Neural progenitor cell (in vitro differentiated cells): ENCODE measurements around the gene PCDH1. TPM values are rescaled to one million over a fixed set of nuclear protein-coding genes. Genes with fewer than 3 reads are reported as not detected.
A peak's percentile ranks its signal among the peaks of the same experiment; 100 is the strongest.

ENCODE experiments used
- DNase-seq: peaks from one replicate; pipeline ENCODE4 v3.0.0-alpha.2; 2016; ENCODE audit warnings: low spot score
- H2AFZ ChIP-seq: fragments of 200-600 bp; sonication (generic); replicated peaks from 2 replicates; pipeline ENCODE4 v1.6.1; 2016; ENCODE audit warnings: antibody characterized with exemption
- H3F3A ChIP-seq: fragments of 200-600 bp; sonication (generic); 2 replicates; pipeline ENCODE4 v1.6.1; 2016; ENCODE audit warnings: antibody characterized with exemption, low read depth
- H3K27ac ChIP-seq: fragments of 200-600 bp; sonication (generic); 2 replicates; pipeline ENCODE4 v1.5.1; 2016; ENCODE audit warnings: mild to moderate bottlenecking
- H3K27me3 ChIP-seq: fragments of 200-600 bp; sonication (generic); 2 replicates; pipeline ENCODE4 v1.6.1; 2016; ENCODE audit warnings: mild to moderate bottlenecking, moderate library complexity
- H3K36me3 ChIP-seq: fragments of 200-600 bp; sonication (generic); 2 replicates; pipeline ENCODE4 v1.5.1; 2016
- H3K4me1 ChIP-seq: fragments of 200-600 bp; sonication (generic); 2 replicates; pipeline ENCODE4 v1.6.1; 2016; ENCODE audit warnings: mixed run types
- H3K4me2 ChIP-seq: fragments of 200-600 bp; sonication (generic); 2 replicates; pipeline ENCODE4 v1.6.1; 2016
- H3K4me3 ChIP-seq: fragments of 200-600 bp; sonication (generic); 2 replicates; pipeline ENCODE4 v1.5.1; 2016
- H3K79me2 ChIP-seq: fragments of 200-600 bp; sonication (generic); 2 replicates; pipeline ENCODE4 v1.6.1; 2016; ENCODE audit warnings: low read depth
- H3K9ac ChIP-seq: fragments of 200-600 bp; sonication (generic); 2 replicates; pipeline ENCODE4 v1.6.1; 2016
- H3K9me3 ChIP-seq: fragments of 200-600 bp; sonication (generic); 2 replicates; pipeline ENCODE4 v1.5.1; 2016; ENCODE audit warnings: low read depth
- H4K20me1 ChIP-seq: fragments of 200-600 bp; sonication (generic); 2 replicates; pipeline ENCODE4 v1.6.1; 2016; ENCODE audit warnings: low read depth
- H3K27ac Mint-ChIP-seq: 3 replicates; pipeline ENCODE4 v1.8.0; 2021; ENCODE audit warnings: mixed read lengths
- H3K27me3 Mint-ChIP-seq: 2 replicates; pipeline ENCODE4 v1.8.0; 2022; ENCODE audit warnings: low read depth, mild to moderate bottlenecking, inconsistent platforms, moderate library complexity, mixed read lengths; ENCODE audit not compliant: insufficient read depth
- H3K36me3 Mint-ChIP-seq: 3 replicates; pipeline ENCODE4 v1.8.0; 2021; ENCODE audit warnings: mixed read lengths
- H3K4me1 Mint-ChIP-seq: 3 replicates; pipeline ENCODE4 v1.8.0; 2021; ENCODE audit warnings: mixed read lengths
- H3K4me3 Mint-ChIP-seq: 3 replicates; pipeline ENCODE4 v1.8.0; 2021; ENCODE audit warnings: mild to moderate bottlenecking, moderate library complexity, mixed read lengths
- H3K9me3 Mint-ChIP-seq: 3 replicates; pipeline ENCODE4 v1.8.0; 2020; ENCODE audit warnings: mixed read lengths
- CTCF ChIP-seq: fragments of 200-600 bp; sonication (generic); IDR thresholded peaks from 2 replicates; pipeline ENCODE4 v1.5.1; 2017; ENCODE audit warnings: antibody characterized with exemption, mild to moderate bottlenecking
- EZH2 ChIP-seq: fragments of 200-600 bp; sonication (generic); IDR thresholded peaks from 2 replicates; pipeline ENCODE4 v1.6.1; 2017; ENCODE audit warnings: antibody characterized with exemption, mild to moderate bottlenecking, moderate library complexity
- EZH2phosphoT487 ChIP-seq: fragments of 200-600 bp; sonication (generic); IDR thresholded peaks from 2 replicates; pipeline ENCODE4 v1.6.1; 2017; ENCODE audit warnings: antibody characterized with exemption
- total RNA-seq: library from RNA; depleted of rRNA; stranded (reverse); fragments of >200 nt; gene quantifications from 2 replicates; pipeline ENCODE4 v1.2.3, GENCODE V29; 2015; ENCODE audit warnings: low replicate concordance

PCDH1 gene
- total RNA-seq, 1 donor from 2014 or later: 24.8 TPM

- no peaks in the 10 kb centered on the region for H3K36me3 ChIP-seq
- H3K27ac Mint-ChIP-seq: peak overlapping the region; percentile 2
- H3K9me3 Mint-ChIP-seq: no peaks in the 10 kb centered on the region
- H3K27ac ChIP-seq: no peak overlapping the region
- H3K4me1 Mint-ChIP-seq: peaks cover 23% of the 10 kb centered on the region
- H3K9me3 ChIP-seq: no peaks in the 10 kb centered on the region
- H3K27me3 Mint-ChIP-seq: peaks cover 10% of the 10 kb centered on the region
- no peaks in the 10 kb centered on the region for H4K20me1 ChIP-seq
- H3K79me2 ChIP-seq: no peaks in the 10 kb centered on the region
- H3K27me3 ChIP-seq: peaks cover 36% of the 10 kb centered on the region
- H3F3A ChIP-seq: peaks cover 23% of the 10 kb centered on the region
- peak overlapping the region; percentile 81 for H3K4me2 ChIP-seq
- TF ChIP-seq EZH2 (no peak), EZH2phosphoT487 (no peak), CTCF (no peak)
- peak overlapping the region; percentile 46 for H3K4me3 ChIP-seq
- H3K4me3 Mint-ChIP-seq: peak overlapping the region; percentile 16
- H3K36me3 Mint-ChIP-seq: no peaks in the 10 kb centered on the region
- DNase-seq: peak; percentile 23
- no peak overlapping the region for H3K9ac ChIP-seq
- peaks cover 14% of the 10 kb centered on the region for H3K4me1 ChIP-seq
- peak overlapping the region; percentile 90 for H2AFZ ChIP-seq
Measured at GRCh38 chr5:141913560-141914198, 35.5 kb upstream of the PCDH1 start.

GRCh38 chr5:141910271-141910673, 32.1 kb upstream of the PCDH1 start:
- no peak overlapping the region for H3K4me3 ChIP-seq
- H3F3A ChIP-seq: peaks cover 10% of the 10 kb centered on the region
- H3K27me3 ChIP-seq: peaks cover 29% of the 10 kb centered on the region
- H3K9me3 ChIP-seq: no peaks in the 10 kb centered on the region
- H3K36me3 Mint-ChIP-seq: no peaks in the 10 kb centered on the region
- H3K27me3 Mint-ChIP-seq: peaks cover 10% of the 10 kb centered on the region
- no peaks in the 10 kb centered on the region for H3K9me3 Mint-ChIP-seq
- peaks cover 17% of the 10 kb centered on the region for H3K4me1 Mint-ChIP-seq
- no peak overlapping the region for H2AFZ ChIP-seq
- no peak overlapping the region for H3K27ac Mint-ChIP-seq
- peaks cover 10% of the 10 kb centered on the region for H3K4me1 ChIP-seq
- no peaks in the 10 kb centered on the region for H4K20me1 ChIP-seq
- no peak overlapping the region for H3K27ac ChIP-seq
- H3K79me2 ChIP-seq: no peaks in the 10 kb centered on the region
- no peak for TF ChIP-seq CTCF
- no peak for TF ChIP-seq EZH2
- TF ChIP-seq EZH2phosphoT487: no peak
- H3K4me3 Mint-ChIP-seq: no peak overlapping the region
- no peak overlapping the region for H3K4me2 ChIP-seq
- no peak for DNase-seq
- no peak overlapping the region for H3K9ac ChIP-seq
- no peaks in the 10 kb centered on the region for H3K36me3 ChIP-seq

GRCh38 chr5:141909212-141909611, 31.0 kb upstream of the PCDH1 start:
- Histone ChIP-seq H3K79me2 (no peaks in the 10 kb centered on the region), H3K4me3 (no peak overlapping the region), H3K9ac (no peak overlapping the region), H3K27me3 (peaks cover 22% of the 10 kb centered on the region), H3K9me3 (no peaks in the 10 kb centered on the region), H3F3A (no peaks in the 10 kb centered on the region), H3K27ac (no peak overlapping the region), H4K20me1 (no peaks in the 10 kb centered on the region), H3K4me1 (peaks cover 10% of the 10 kb centered on the region), H3K36me3 (no peaks in the 10 kb centered on the region), H2AFZ (no peak overlapping the region), H3K4me2 (no peak overlapping the region)
- H3K27me3 Mint-ChIP-seq: peaks cover 10% of the 10 kb centered on the region
- no peaks in the 10 kb centered on the region for H3K9me3 Mint-ChIP-seq
- H3K4me1 Mint-ChIP-seq: peaks cover 10% of the 10 kb centered on the region
- DNase-seq: no peak
- TF ChIP-seq EZH2phosphoT487 (no peak), CTCF (no peak), EZH2 (no peak)
- H3K4me3 Mint-ChIP-seq: no peak overlapping the region
- no peak overlapping the region for H3K27ac Mint-ChIP-seq
- no peaks in the 10 kb centered on the region for H3K36me3 Mint-ChIP-seq
